K562 (cell line): ENCODE data around the gene NBDY. TPM values are rescaled to one million over a fixed set of nuclear protein-coding genes. Genes with fewer than 3 reads are reported as not detected.

Experiments
- ATAC-seq: fragments of 200-7000 bp; cut with Tn5 transposase; 3 replicates; pipeline ENCODE4 v1.9.1; 2020; ENCODE audit warnings: moderate library complexity
- BruUV-seq: library from RNA; stranded (reverse); fragments of 400-500 nt; replicated peaks from 2 replicates; lab custom pipeline; 2021; lab: Mats Ljungman, UMichigan
- CTCF ChIA-PET: fragments of 300-600 bp; formaldehyde crosslinking; extraction: SDS; loops from one replicate; lab custom pipeline; 2021; ENCODE audit warnings: low intra/inter-chr PET ratio; lab: Yijun Ruan, JAX
- POLR2A ChIA-PET: fragments of 300-600, 350-650 bp; sonication (Branson Sonifier 250); formaldehyde crosslinking; extraction: SDS; loops from one replicate; lab custom pipeline; 2021; ENCODE audit warnings: antibody characterized with exemption, inconsistent platforms; lab: Yijun Ruan, JAX
- DNase-seq, 4 experiments: peaks; one replicate each; pipeline versions ENCODE4 v3.0.0 to v3.0.0-alpha.2; 2011 to 2018; ENCODE audit warnings: low spot score in 3 of 4, mixed read lengths in 3 of 4; ENCODE audit errors: extremely low read depth in 1 of 4
- FAIRE-seq: peaks from 2 replicates; lab custom pipeline; 2011; peaks lifted over from hg19 to GRCh38; lab: Jason Lieb, UNC
- H2AFZ ChIP-seq: 2 replicates; pipeline ENCODE4 v1.6.0; 2011; ENCODE audit warnings: low read depth, low read length, control low read depth, inconsistent platforms
- H3K27ac ChIP-seq: fragments of 200-600 bp; 3 replicates; pipeline ENCODE4 v1.8.0; 2011; ENCODE audit warnings: low read depth, mild to moderate bottlenecking, control low read depth, inconsistent platforms, low read length, moderate library complexity, mixed read lengths; ENCODE audit errors: extremely low read depth
- H3K27me3 ChIP-seq, 2 experiments: fragments of 300-600 bp in 1 of 2; 2 replicates in 1 of 2; 3 replicates in 1 of 2; pipeline versions ENCODE4 v1.6.0 to v1.8.0; 2011; ENCODE audit warnings: inconsistent platforms in 2 of 2, low read length in 2 of 2, mild to moderate bottlenecking in 1 of 2, mixed read lengths in 1 of 2, moderate library complexity in 1 of 2; ENCODE audit not compliant: control insufficient read depth in 2 of 2, insufficient read depth in 2 of 2
- H3K36me3 ChIP-seq: fragments of 300-600 bp; 3 replicates; pipeline ENCODE4 v1.8.0; 2011; ENCODE audit warnings: mild to moderate bottlenecking, low read length, inconsistent platforms; ENCODE audit not compliant: control insufficient read depth, insufficient read depth
- H3K4me1 ChIP-seq, 2 experiments: fragments of 200-600 bp in 1 of 2; replicated peaks in 1 of 2; 2 replicates in 1 of 2; 3 replicates in 1 of 2; pipeline versions ENCODE4 v1.5.1 to v1.8.0; 2011; ENCODE audit warnings: inconsistent platforms in 2 of 2, low read length in 2 of 2, mild to moderate bottlenecking in 1 of 2, mixed read lengths in 1 of 2, moderate library complexity in 1 of 2; ENCODE audit not compliant: control insufficient read depth in 2 of 2, insufficient read depth in 2 of 2
- H3K4me2 ChIP-seq: 2 replicates; pipeline ENCODE4 v1.6.1; 2011; ENCODE audit warnings: low read length, control low read depth, inconsistent platforms, mixed read lengths; ENCODE audit not compliant: insufficient read depth
- H3K4me3 ChIP-seq: fragments of 200-600 bp; sonication (generic), shearing (Covaris generic); 2 replicates; pipeline ENCODE4 v1.5.1; 2016; ENCODE audit warnings: control low read depth, inconsistent platforms
- H3K79me2 ChIP-seq: fragments of 200-600 bp; 3 replicates; pipeline ENCODE4 v1.8.0; 2011; ENCODE audit warnings: low read length, inconsistent platforms; ENCODE audit not compliant: control insufficient read depth, insufficient read depth
- H3K9ac ChIP-seq, 2 experiments: 2 replicates each; pipeline versions ENCODE4 v1.6.0 to v1.6.1; 2011; ENCODE audit warnings: low read depth in 2 of 2, low read length in 2 of 2, control low read depth in 1 of 2, inconsistent platforms in 1 of 2, mild to moderate bottlenecking in 1 of 2, mixed read lengths in 1 of 2; ENCODE audit not compliant: insufficient read depth in 1 of 2
- H3K9me1 ChIP-seq: one replicate; pipeline ENCODE4 v1.6.0; 2011; ENCODE audit warnings: inconsistent platforms, mild to moderate bottlenecking, low read length, moderate library complexity; ENCODE audit not compliant: control insufficient read depth, insufficient read depth
- H3K9me3 ChIP-seq: replicated peaks from 2 replicates; pipeline ENCODE4 v1.5.1; 2011; ENCODE audit warnings: low read depth, low read length, inconsistent platforms; ENCODE audit not compliant: control insufficient read depth, insufficient read depth
- H4K20me1 ChIP-seq: replicated peaks from 2 replicates; pipeline ENCODE4 v1.6.1; 2011; ENCODE audit warnings: low read length, inconsistent platforms, mixed read lengths; ENCODE audit not compliant: control insufficient read depth, insufficient read depth
- ESRRB ChIP-seq: fragments of 250-450 bp; sonication (Bioruptor Pico); IDR thresholded peaks from 2 replicates; pipeline ENCODE4 v1.5.0; 2020; ENCODE audit warnings: mild to moderate bottlenecking, moderate library complexity, borderline replicate concordance
- HMGN3 ChIP-seq: IDR thresholded peaks from 2 replicates; pipeline ENCODE4 v1.6.1; 2011; ENCODE audit warnings: borderline replicate concordance, low read depth, mild to moderate bottlenecking, mixed read lengths, low read length; ENCODE audit not compliant: insufficient read length; ENCODE audit errors: extremely low read depth
- L3MBTL2 ChIP-seq: fragments of 450-650 bp; IDR thresholded peaks from 2 replicates; pipeline ENCODE4 v1.6.1; 2016; ENCODE audit warnings: mild to moderate bottlenecking, moderate library complexity
- MEF2A ChIP-seq: IDR thresholded peaks from 2 replicates; pipeline ENCODE4 v1.6.1; 2011; ENCODE audit warnings: low read depth, mild to moderate bottlenecking, low read length, moderate library complexity; ENCODE audit not compliant: control insufficient read depth
- RBM39 ChIP-seq: fragments of 200-400 bp; formaldehyde crosslinking; optimal IDR thresholded peaks from 2 replicates; pipeline ENCODE3; 2018; ENCODE audit warnings: low read depth, low read length
- SREBF1 ChIP-seq: fragments of 150-350 bp; IDR thresholded peaks from 2 replicates; pipeline ENCODE4 v1.6.1; 2014; ENCODE audit warnings: antibody characterized with exemption, low read depth, low read length, borderline replicate concordance
- SUPT5H ChIP-seq: fragments of 450-650 bp; IDR thresholded peaks from 2 replicates; pipeline ENCODE4 v1.6.1; 2016
- WHSC1 ChIP-seq: IDR thresholded peaks from one replicate; pipeline ENCODE4 v1.6.1; 2012; ENCODE audit warnings: low read length, control low read depth, inconsistent platforms
- ZNF282 ChIP-seq: sonication (generic); formaldehyde crosslinking; IDR thresholded peaks from 2 replicates; pipeline ENCODE4 v1.8.1; 2023; ENCODE audit warnings: missing genetic modification reagents
- WGBS: fragments of 100-300 bp; shearing (Covaris generic); methylation state at CpG from one replicate; pipeline ENCODE4 v1.1.6; 2016; ENCODE audit warnings: low coverage, mixed read lengths; ENCODE audit not compliant: insufficient coverage; ENCODE audit errors: missing lambda C conversion rate; 5-methylcytosine and 5-hydroxymethylcytosine counted together
- in situ Hi-C: fragments of 300-500 bp; cut with MboI; formaldehyde crosslinking; loops from 4 replicates; pipeline ENCODE4 v1.15.0; 2018; ENCODE audit warnings: inconsistent platforms, mixed read lengths
- intact Hi-C: fragments of 100-400 bp; cut with micrococcal nuclease; formaldehyde crosslinking; loops from 2 replicates; pipeline ENCODE4 v1.14.2; 2022
- polyA plus RNA-seq, 8 experiments: library from polyadenylated mRNA; depleted of rRNA in 4 of 8; stranded (reverse) in 5 of 8; unstranded in 3 of 8; fragments of >200 nt; fragmentation: Nextera tagmentation in 2 of 8; fragmentation: Illumina TruSeq in 1 of 8; extraction: Ambion mirVana in 2 of 8; extraction: Trizol in 1 of 8; gene quantifications; 2 replicates each; pipeline versions ENCODE4 v1.2.1 to v1.2.3, GENCODE V29; 2011 to 2014; ENCODE audit warnings: inconsistent platforms in 1 of 8, missing spikeins in 1 of 8
- total RNA-seq, 7 experiments: library from RNA; depleted of rRNA in 6 of 7; stranded (reverse); fragments of >200 nt in 6 of 7; fragmentation: Illumina TruSeq in 2 of 7; extraction: Trizol in 2 of 7; gene quantifications; 2 replicates each; pipeline versions ENCODE4 v1.2.1 to v1.2.3, GENCODE V29; 2011 to 2021; ENCODE audit warnings: low replicate concordance in 1 of 7
- TF ChIP-seq, protein P1 (sequence below): fragments of 250-450 bp; sonication (Bioruptor Pico); IDR thresholded peaks from 2 replicates; pipeline ENCODE4 v1.8.0; 2021; ENCODE audit warnings: moderate library complexity, mild to moderate bottlenecking, inconsistent platforms
- TF ChIP-seq, protein P2 (sequence below): fragments of 450-650 bp; conservative IDR thresholded peaks from 2 replicates; pipeline ENCODE4 v1.6.1; 2016; ENCODE audit warnings: missing genetic modification characterization, low read depth, mild to moderate bottlenecking, missing compliant biosample characterization, moderate library complexity
- TF ChIP-seq, protein P3 (sequence below): sonication (generic); formaldehyde crosslinking; IDR thresholded peaks from 2 replicates; pipeline ENCODE4 v1.8.0; 2022; ENCODE audit warnings: missing genetic modification reagents, mild to moderate bottlenecking, moderate library complexity, borderline replicate concordance

NBDY gene
- total and polyA plus RNA-seq, 9 of the 15 experiments (the other 6 are each of a cell fraction or from before 2014, with no cell fraction given): 1.00 to 24.7 (median 7.0) TPM

DNA sequence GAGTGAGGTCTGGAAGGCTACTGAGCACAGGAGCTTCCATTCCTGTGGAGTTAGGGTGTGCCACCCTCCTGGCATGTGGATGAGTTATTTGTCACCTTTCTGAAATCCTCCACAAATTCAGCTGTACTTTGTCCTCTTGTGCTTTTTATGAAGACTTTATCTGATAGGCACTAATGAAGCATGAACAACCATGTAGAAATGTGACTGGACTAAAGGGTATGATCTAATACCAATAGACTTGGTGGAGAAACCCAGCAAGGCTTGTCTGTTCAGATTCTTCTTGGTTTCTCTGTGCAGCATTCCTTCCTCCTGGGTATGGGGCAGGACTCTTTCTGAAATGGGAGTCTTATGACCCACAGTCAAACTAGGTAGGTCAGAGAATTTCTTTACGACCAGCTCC is 9.6 kb downstream of the NBDY start:
- CTCF ChIA-PET: no interaction called here
- TF ChIP-seq HMGN3 (no peak), SUPT5H (no peak)
- TF ChIP-seq, protein P1, sequence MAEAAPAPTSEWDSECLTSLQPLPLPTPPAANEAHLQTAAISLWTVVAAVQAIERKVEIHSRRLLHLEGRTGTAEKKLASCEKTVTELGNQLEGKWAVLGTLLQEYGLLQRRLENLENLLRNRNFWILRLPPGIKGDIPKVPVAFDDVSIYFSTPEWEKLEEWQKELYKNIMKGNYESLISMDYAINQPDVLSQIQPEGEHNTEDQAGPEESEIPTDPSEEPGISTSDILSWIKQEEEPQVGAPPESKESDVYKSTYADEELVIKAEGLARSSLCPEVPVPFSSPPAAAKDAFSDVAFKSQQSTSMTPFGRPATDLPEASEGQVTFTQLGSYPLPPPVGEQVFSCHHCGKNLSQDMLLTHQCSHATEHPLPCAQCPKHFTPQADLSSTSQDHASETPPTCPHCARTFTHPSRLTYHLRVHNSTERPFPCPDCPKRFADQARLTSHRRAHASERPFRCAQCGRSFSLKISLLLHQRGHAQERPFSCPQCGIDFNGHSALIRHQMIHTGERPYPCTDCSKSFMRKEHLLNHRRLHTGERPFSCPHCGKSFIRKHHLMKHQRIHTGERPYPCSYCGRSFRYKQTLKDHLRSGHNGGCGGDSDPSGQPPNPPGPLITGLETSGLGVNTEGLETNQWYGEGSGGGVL (CRISPR knock-in tag): no peak
- H3K4me2 ChIP-seq: no peak overlapping the region
- no peaks in the 10 kb centered on the region for H3K36me3 ChIP-seq
- no peaks in the 10 kb centered on the region for H3K4me1 ChIP-seq
- FAIRE-seq (no peak), ATAC-seq (no peak), DNase-seq (no peak)
- H3K9me3 ChIP-seq: no peaks in the 10 kb centered on the region
- in situ Hi-C loops: loop anchor here (25.0 kb wide), 1 partner anchor 1601 kb away; no protein-coding TSS in a partner anchor
- H4K20me1 ChIP-seq: no peaks in the 10 kb centered on the region
- H3K27ac ChIP-seq: no peak overlapping the region
- BruUV-seq: no TSS peak
- H3K9ac ChIP-seq: no peak overlapping the region
- no peaks in the 10 kb centered on the region for H3K9me1 ChIP-seq
- H3K4me3 ChIP-seq: no peak overlapping the region
- no peaks in the 10 kb centered on the region for H3K79me2 ChIP-seq
- no CpG with 5 or more reads among the region's 1 CpG for WGBS
- H2AFZ ChIP-seq: no peak overlapping the region
- POLR2A ChIA-PET: no interaction called here
- intact Hi-C loops: no loop called here
- H3K27me3 ChIP-seq: no peaks in the 10 kb centered on the region

DNA sequence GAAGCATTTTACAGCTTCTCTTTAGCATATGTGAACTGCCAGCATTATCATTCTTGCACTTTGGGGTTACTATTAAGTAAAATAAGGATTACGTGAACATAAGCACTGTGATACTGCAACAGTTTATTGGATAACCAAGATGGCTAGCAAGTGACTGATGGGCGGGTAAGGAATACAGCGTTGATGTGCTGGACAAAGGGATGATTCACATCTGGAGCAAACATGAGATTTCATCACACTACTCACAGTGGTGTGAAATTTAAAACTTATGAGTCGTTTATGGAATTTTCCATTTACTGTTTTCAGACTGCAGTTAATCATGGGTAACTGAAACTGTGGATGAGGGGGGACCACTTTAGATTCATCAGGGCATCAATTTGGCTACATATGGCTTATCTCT is 16.0 kb downstream of the NBDY start:
- ChIA-PET POLR2A (no interaction called here), CTCF (no interaction called here)
- 9% methylated on average over 4 of the region's 4 CpGs for WGBS
- Histone ChIP-seq H3K9me3 (no peaks in the 10 kb centered on the region), H3K36me3 (no peaks in the 10 kb centered on the region), H4K20me1 (no peaks in the 10 kb centered on the region), H3K4me3 (no peak overlapping the region), H2AFZ (no peak overlapping the region), H3K27me3 (no peaks in the 10 kb centered on the region), H3K4me1 (no peaks in the 10 kb centered on the region), H3K4me2 (no peak overlapping the region), H3K9ac (no peak overlapping the region), H3K27ac (no peak overlapping the region), H3K9me1 (no peaks in the 10 kb centered on the region), H3K79me2 (no peaks in the 10 kb centered on the region)
- no peak for ATAC-seq
- no TSS peak for BruUV-seq
- DNase-seq: no peak
- FAIRE-seq: no peak
- intact Hi-C loops: no loop called here
- in situ Hi-C loops: loop anchor here (25.0 kb wide), 1 partner anchor 1608 kb away; no protein-coding TSS in a partner anchor
- TF ChIP-seq SREBF1 (no peak), L3MBTL2 (no peak), ZNF282 (CRISPR knock-in tag) (no peak), WHSC1 (no peak), MEF2A (no peak), RBM39 (no peak), ESRRB (no peak)
- TF ChIP-seq, protein P2, sequence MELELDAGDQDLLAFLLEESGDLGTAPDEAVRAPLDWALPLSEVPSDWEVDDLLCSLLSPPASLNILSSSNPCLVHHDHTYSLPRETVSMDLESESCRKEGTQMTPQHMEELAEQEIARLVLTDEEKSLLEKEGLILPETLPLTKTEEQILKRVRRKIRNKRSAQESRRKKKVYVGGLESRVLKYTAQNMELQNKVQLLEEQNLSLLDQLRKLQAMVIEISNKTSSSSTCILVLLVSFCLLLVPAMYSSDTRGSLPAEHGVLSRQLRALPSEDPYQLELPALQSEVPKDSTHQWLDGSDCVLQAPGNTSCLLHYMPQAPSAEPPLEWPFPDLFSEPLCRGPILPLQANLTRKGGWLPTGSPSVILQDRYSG: no peak
- TF ChIP-seq, protein P3, sequence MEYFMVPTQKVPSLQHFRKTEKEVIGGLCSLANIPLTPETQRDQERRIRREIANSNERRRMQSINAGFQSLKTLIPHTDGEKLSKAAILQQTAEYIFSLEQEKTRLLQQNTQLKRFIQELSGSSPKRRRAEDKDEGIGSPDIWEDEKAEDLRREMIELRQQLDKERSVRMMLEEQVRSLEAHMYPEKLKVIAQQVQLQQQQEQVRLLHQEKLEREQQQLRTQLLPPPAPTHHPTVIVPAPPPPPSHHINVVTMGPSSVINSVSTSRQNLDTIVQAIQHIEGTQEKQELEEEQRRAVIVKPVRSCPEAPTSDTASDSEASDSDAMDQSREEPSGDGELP: no peak
